GM04504 (cell line): ENCODE data around the gene FARP1.
A peak's percentile ranks its signal among the peaks of the same experiment; 100 is the strongest.

Experiments
- DNase-seq: peaks from one replicate; pipeline ENCODE4 v3.0.0-alpha.2; 2012; ENCODE audit warnings: low read depth

Gene FARP1

DNA sequence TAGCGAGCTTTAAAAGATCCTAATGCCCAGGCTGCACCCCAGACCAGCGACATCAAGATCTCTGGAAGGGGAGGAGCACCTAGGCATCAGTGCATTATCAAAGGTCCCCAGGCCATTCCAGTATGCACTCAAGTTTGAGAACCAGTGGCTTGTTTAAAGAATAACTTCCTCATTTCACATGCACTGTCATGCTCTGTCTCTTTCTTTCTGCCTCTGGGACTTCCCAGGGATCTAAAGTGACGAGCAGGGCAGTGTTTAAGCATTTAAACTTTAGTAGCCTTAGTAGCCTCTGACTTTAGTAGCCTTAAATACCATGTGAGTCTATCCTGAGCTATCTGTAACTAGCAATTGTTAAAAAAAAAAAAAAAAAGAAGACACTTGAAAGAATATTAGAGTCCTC is 8.9 kb upstream of the FARP1 start:
- DNase-seq = no peak

DNA sequence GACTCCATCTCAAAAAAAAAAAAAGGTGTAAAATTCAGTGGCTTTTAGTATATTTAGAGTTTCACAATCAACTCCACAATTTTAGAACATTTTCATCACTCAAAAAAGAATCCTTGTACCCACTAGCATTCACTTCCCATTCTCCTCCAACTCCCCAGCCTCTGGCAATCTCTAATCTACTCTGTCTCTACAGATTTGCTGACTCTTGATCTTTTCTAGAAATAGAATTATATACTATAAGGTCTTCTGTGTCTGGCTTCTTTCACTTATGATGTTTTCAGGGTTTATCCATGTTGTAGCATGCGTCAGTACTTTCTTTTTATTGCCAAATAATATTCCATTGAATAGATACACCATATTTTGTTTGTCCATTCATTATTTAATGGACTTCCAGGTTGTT is 8.0 kb upstream of the FARP1 start:
- no peak for DNase-seq

DNA sequence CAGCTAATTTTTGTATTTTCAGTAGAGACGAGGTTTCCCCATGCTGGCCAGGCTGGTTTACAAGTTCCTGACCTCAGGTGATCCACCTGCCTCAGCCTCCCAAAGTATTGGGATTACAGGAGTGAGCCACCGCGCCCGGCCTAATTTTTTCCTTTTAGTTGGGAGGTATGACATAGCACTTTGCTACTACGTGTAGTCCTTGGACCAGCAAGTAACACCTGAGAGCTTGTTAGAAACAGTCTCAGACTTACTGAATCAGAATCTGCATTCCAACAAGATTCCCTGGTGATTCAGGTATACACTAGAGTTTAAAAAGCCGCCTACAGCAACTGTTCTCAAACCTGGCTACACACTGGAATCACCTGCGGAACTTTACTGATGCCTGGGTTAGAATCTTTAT is 1.8 kb upstream of the FARP1 start:
- no peak for DNase-seq

DNA sequence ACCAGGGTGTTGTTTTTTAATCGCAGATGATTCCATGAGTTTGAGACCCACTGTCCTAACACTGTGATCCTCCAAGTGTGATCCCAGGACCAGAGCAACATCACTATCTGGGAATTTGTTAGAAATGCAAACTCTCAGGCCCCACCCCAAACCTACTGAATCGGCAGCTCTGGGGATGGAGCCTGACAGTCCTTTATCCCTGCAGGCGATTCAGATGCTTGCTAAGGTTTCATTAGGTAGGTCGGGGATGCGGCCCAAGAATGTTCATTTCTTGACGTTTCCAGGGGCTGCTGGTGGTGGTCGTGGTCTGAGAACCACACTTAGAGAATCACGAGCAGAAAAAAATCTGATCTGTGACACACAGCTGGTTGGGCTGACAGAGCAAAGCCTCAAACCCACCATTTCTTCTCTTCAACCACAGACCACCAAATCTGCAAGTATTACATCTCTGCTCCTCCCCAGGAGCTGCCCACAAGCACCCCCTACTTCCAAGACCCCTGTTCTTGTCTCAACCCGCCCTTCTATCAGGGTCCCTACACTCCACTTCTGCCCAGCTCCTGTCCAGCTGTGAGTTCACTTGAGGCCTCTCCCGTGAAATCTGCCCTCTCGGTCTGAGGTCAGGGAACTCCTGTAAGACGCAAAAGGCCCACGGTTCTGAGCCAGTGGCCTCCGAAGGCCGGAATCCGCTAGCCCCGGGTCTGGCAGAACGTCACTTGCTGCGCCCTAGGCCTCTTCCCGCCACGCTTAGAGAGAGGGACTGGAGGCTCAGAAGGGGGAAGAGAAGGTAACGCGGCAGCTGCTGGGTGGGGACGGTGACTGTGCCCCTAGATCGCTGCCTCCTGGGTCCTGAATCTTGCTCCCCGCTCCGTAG is 1.1 kb upstream of the FARP1 start:
- no peak for DNase-seq

DNA sequence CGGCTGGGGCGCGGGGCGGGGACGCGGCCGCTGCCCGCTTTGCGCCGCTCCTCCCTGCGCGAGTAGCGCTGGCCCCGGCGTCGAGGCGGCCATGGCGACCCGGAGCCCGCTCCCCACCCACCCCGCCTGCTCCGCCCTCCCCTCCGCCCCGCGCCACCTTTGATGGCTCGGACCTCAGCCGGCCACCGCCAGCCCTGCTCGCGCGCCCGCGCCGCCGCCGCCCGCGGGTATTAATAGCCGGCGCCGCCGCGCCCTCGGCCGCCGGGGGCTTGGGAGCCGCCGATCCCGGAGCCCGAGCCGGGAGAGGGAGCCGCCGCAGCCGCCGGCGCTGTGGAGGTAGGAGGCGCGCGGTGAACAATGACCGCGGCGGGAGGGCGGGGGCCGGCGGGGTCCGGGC is 261 bp downstream of the FARP1 start:
- DNase-seq = no peak

DNA sequence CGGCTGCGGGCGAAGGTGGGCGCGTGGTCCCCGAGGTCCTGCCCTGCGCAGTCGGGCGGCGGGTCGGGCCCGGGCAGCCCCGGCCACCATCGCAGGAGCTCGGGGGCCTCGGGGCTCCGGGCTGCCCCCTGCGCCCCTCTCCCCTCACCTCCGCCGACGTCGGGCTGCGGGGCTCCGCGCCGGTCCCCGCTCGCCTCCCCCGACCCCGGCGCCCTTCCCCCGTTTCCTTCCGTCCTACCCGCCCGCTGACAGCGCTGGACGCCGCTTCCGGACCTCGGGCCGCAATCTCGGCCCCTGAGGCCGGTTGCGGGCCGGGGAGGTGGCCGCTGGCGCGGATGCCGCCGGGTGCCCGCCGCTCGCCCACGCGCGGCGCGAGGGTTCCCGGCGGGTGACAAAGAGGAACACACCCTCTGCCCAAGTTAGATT is 720 bp downstream of the FARP1 start:
- DNase-seq = no peak

DNA sequence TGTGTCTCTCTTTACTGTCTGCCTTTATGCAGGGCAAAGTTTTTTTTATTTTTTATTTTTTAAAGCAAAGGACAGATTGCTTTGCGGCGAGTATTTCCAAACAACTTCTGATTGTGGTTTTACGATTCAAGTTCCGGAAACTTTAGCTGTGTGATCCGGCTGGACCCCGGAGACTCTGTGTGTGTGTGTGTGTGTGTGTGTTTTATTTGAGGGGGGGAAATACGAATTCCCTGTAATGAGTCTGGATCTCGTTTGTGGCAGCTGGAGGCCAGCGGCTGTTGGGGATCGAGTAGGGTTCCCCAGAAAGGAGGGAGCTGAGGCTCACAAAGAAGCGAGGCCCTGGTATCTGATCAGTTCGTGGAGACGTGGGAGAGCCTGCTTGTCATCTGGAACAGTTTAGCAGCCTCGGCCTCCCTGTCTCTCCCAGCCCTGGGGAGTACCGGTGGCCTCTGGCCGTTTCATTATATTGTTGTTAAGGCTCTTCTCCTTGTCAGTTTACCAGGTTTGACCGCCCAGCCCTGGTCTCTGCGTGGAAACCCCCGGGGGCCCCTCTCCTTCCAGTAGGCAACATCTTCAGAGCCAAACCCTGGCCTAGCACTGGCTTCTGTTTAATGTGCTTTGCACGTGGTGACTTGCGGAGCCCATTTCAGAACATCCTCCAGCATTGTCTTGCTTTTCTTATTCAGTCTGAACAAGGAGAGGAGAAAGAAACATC is 1.3 kb downstream of the FARP1 start:
- peak; percentile 38 for DNase-seq

DNA sequence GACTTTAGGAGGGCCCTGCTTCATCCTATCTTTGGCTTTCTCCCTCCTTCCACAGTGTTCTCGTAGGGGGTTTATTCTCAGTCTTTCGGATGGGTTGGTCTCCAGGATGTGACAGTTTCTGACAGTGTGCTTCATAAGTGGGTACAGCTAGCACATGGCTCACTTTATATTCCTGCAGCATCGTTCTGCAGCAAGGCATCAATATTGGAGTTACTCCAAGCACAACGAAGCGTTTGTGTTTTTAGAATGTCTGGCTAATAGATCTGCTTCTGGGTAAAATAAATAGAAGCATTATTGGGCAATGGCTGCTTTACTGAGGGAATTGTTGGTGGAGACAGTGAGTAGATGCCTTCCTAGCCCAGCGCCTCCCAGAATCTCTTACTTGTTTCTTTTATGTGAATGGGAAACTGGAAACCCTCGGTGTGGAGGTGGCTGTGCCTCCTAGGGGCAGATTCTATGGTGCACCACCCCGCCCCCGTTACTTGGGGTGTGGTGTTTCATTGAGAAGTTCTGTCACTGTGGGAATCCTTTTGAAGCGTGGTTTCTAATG is 2.0 kb downstream of the FARP1 start:
- DNase-seq = no peak

DNA sequence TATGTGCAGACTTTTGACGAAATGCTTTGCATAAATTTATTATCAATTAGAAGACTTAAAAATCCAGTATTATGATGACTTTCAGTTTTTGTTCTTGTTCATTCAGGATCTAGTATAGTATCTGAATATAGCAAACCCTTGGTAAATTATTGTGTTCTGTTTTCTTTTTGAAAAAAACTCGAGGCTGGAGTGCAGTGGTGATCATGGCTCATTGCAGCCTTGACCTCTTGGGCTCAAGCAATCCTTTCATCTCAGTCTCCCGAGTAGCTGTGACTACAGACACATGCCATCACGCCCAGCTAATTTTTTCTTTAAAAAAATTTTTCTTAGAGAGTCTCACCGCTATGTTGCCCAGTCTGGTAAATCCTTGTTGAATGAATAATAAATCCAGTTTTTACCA is 4.6 kb downstream of the FARP1 start:
- DNase-seq = no peak

DNA sequence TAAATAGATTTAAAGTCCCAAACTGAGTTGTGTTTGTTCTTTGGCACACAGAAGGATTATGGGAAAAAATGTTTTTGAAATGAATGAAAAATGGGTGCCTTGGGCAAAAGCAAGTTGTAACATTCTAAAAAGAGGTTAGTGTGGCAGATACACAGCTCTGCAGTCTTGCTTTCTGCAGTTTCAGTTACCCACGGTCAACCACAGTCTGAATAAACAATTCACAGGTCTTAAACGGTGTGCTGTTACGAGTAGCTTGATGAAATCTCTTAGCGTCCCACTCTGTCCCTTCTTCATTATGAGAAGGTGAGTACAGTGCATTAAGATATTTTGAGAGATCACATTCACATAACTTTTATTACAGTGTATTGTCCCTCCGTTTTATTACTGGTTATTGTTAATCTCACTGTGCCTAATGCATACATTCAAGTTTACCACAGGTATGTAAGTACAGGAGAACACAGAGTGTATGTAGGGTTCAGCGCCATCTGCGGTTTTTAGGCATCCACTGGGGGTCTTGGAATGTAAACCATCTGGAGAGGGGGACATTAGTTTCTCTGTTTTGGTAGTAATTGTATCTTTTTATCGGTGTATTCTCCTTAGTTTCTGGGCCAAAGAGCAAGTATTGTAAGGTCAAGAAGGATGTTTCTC is 8.1 kb downstream of the FARP1 start:
- DNase-seq = no peak

DNA sequence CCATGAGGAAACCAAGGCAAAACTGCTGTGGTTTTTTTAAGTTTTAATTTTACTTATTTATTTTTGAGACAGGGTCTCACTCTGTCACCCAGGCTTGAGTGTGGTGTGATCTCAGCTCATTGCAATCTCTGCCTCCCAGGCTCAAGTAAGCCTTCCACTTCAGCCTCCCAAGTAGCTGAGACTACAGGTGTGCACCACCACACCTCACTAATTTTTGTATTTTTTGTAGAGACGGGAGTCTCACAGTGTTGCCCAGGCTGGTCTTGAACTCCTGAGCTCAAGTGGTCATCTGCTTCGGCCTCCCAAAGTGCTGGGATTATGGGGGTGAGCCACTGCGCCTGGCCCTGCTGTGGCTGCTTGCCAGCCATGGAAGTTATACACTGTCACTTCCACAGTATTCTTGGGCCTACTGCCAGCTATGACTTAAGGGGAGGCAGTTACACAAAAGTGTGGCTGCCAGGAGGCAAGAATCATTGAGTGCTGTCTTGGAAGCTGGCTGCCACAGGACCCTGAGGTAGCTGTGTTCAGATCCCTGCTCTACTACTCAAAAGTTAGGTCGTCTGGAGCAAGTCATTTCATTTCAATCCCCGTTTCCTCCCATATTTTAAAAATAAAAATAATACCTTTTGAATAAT is 12.7 kb downstream of the FARP1 start:
- peak; percentile 44 for DNase-seq

DNA sequence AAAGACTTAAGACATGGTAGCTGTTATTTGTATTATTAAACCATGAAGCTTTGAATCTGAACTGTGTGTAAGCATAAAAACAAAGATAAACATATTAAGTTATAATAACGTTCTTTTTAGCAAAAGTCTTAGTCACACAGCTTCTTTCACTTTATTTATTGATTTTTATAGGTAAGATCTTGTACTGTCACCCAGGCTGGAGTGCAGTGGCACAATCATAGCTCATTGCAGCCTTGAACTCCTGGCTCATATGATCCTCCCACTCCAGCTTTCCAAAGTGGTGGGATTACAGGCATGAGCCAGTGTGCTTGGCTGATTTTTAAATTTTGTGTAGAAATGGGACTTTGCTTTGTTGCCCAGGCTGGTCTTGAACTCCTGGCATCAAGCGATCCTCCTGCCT is 13.4 kb downstream of the FARP1 start:
- no peak for DNase-seq

DNA sequence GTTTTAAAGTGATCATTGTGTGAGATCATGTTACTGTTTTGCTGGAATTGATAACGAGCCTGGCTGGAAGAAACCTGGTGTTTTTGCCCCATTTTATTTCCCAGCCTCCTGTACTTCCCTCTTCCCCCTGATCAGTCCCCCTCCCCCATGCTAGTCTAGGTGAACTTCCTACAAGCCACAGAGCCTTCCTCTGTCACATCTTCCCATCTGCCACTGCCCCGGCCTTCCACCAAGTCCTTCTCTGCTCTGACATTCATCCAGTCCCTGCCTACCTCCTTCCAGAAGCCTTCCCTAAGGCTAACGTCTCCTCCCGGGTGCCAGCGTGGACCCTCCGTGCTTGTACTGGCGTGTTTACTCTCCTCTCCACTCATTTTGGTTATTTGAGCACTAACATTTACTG is 14.3 kb downstream of the FARP1 start:
- DNase-seq = no peak

DNA sequence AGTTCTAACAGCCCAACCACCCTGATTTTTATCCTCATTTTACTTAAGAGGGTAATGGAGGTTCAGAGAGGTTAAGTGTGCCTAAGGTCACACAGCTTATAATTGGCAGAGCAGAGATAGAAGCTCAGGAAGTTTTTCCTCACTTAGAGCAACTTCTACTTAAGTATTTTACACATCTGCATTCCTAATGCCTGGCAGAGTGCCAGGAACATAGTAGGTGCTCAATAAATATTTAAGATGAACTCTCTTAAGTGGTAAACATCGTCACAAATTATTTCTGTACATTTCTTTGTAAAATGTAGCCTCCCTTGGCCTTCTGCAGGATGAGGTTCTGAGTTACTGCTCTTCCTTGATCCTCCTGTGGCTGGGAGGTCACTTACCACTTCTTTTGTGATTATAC is 14.7 kb downstream of the FARP1 start:
- DNase-seq = no peak

DNA sequence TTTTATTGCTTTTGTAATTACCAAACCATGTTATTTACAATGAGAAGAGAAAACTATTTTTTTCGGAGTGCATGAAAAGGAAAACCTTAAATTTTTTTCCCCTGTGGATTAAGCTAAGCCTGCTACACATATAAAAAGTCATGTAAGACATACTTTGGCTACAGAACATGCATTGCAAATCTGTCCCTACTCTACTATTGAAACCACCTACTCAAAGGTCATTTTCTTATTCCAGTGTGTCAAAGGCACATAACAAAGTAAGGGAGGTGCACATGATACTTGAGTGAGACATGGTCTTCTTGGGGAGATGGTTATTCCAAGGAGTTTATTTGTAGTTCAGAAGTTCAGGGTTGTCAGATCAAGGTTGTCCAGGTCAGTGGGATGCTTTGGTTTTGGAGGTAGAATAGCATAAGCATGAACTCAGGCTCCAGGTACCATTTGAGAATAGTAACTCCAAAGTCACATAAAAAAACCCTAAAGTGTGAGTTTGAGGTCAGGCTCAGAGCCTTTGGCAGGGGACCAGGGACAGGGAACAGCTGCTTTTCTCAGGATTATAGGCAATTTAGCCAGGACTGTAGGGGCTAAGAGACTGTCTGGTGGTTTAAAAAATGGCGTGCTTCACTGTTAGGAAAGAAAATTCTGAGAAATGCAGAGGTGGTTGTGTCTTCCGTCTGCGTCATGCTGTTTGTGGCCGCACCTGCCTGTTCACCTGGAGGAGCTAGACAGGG is 15.4 kb downstream of the FARP1 start:
- no peak for DNase-seq

DNA sequence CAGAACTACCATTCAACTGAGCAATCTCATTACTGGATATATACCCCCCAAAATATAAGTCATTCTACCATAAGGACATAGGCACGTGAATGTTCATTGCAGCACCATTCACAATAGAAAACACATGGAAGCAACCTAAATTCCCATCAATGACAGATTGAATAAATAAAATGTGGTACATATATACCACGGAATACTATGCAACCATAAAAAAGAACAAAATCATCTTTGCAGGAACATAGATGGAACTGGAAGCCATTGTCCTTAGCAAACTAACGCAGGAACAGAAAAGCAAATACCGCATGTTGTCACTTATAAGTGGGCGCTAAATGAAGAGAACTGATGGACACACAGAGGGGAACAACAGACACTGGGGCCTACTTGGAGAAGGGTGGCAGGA is 20.0 kb downstream of the FARP1 start:
- no peak for DNase-seq

DNA sequence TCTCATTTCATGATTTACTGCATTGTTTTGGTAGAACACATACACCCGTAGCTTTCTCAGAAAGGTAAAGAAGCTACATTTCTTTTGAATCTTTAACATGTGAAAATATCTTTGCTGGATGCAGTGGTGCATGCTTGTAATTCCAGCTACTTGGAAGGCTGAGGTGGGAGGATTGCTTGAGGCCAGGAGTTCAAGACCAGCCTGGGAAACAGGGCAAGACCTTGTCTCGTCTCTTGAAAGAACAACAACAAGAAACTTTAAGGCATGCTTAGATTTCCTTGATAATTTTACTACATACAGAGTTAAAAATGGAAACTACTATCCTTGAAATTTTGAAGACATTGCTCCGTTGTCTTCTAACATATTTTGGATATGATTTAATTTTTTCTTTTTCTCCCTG is 26.4 kb downstream of the FARP1 start:
- DNase-seq = no peak

DNA sequence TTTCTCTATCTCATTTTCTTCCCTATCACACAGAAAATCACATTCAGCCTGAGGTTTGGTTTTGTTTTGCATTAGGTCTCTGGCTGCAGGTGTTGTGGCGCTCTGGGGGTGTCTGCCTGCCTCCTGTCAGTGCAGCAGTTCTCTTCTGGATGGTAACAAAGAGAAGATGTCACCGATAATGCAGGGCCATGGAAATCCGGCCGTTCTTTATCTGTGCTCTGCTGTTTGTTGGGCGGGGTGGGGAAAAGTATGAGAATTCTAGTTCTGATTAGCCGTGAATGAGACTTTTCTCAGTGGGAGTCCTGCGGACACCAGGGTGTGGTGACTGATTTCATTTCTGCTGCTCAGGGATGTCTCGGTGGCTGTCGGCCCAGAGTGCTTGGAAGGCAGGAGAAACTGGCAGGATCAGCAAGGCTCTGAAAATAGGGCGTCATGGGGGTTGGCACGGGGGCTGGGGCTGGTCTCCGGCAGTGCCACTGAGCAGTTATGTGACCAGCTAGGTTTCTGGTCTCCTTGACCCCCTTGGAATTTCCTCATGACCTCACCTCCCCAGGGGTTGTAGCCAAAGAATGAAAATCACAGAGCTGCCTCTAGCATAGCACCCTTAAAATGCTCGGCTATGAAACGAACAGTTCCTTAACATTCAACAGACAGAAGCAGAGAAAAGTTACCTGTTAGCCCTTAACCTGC is 29.2 kb downstream of the FARP1 start:
- peak; percentile 40 for DNase-seq

DNA sequence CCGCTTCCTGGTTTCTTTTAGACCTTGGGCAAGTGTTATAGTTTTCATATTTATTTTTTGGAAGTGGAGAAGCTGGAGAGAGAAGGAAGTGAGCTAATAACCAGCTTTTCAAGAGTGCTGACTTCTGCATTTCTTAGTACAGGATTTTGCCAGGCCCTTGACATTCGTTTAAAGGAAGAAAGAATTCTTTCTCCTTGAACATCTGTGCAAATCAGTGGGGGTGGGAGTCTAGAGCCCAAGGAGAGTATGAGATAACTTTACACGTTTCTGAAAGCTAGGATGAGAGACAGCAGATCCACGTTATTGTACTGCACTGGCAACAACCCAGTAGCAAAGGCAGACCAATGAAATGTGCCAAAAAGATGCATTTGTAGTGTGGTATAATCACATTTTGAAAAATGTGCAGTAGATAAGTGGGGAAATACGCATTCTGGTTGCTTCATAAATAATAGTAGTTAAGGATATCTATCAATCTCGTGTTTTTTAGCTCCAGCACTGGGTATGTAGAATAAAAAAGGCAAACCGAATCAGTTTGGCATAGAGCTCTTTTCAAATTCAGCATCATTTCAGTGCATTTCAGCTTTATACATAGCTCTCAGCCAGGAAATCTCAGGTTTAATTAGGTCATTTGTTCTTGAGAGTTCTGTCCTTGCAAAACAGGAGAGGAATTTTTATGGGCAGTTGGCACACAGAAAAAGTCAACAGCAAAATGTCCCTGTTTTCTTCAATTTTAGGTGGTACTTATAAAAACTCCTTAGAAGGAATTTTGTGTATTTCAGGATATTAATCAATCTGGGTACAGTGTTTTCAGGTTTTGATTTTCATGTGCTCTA is 29.9 kb downstream of the FARP1 start:
- DNase-seq = no peak
